Loucy (cell line): ENCODE results near the gene SLC15A3.
A peak's percentile ranks its signal among the peaks of the same experiment; 100 is the strongest.
"Not testable (repeated sequence)": the region's sequence is repeated elsewhere in the genome, so short reads cannot be mapped to it uniquely, and the experiment has no call there.

ENCODE experiments used
- H2AFZ ChIP-seq: fragments of 200-600 bp; sonication (generic); 2 replicates; pipeline ENCODE4 v1.6.0; 2016; ENCODE audit warnings: antibody characterized with exemption, mild to moderate bottlenecking, low read length, moderate library complexity
- H3F3A ChIP-seq: fragments of 200-600 bp; 2 replicates; pipeline ENCODE4 v1.6.0; 2016; ENCODE audit warnings: antibody characterized with exemption, low read depth, mild to moderate bottlenecking
- H3K27me3 ChIP-seq: fragments of 200-600 bp; sonication (generic); 2 replicates; pipeline ENCODE4 v1.6.1; 2014; ENCODE audit warnings: low read length, mild to moderate bottlenecking; ENCODE audit not compliant: insufficient read depth, poor library complexity, severe bottlenecking
- H3K36me3 ChIP-seq: fragments of 200-600 bp; sonication (generic); 2 replicates; pipeline ENCODE4 v1.6.1; 2016; ENCODE audit warnings: low read length; ENCODE audit not compliant: insufficient read depth
- H3K4me1 ChIP-seq: fragments of 200-600 bp; sonication (generic); 2 replicates; pipeline ENCODE4 v1.5.1; 2014; ENCODE audit warnings: low read length, mild to moderate bottlenecking; ENCODE audit not compliant: insufficient read depth, poor library complexity, severe bottlenecking
- H3K4me2 ChIP-seq: fragments of 200-600 bp; sonication (generic); 2 replicates; pipeline ENCODE4 v1.6.0; 2014; ENCODE audit warnings: antibody characterized with exemption, low read length, low read depth, mild to moderate bottlenecking; ENCODE audit not compliant: poor library complexity, severe bottlenecking
- H3K4me3 ChIP-seq: fragments of 200-600 bp; sonication (generic); 2 replicates; pipeline ENCODE4 v1.5.1; 2014; ENCODE audit warnings: low read length, mild to moderate bottlenecking, mixed read lengths; ENCODE audit not compliant: poor library complexity, severe bottlenecking
- H3K79me2 ChIP-seq: fragments of 200-600 bp; sonication (generic); 2 replicates; pipeline ENCODE4 v1.6.1; 2014; ENCODE audit warnings: low read length; ENCODE audit not compliant: insufficient read depth
- H3K9ac ChIP-seq: fragments of 200-600 bp; sonication (generic); 2 replicates; pipeline ENCODE4 v1.6.0; 2014; ENCODE audit warnings: mild to moderate bottlenecking, low read depth, low read length, moderate library complexity; ENCODE audit not compliant: poor library complexity, severe bottlenecking
- H3K9me2 ChIP-seq: fragments of 200-600 bp; sonication (generic); replicated peaks from 2 replicates; pipeline ENCODE4 v1.6.1; 2016; ENCODE audit warnings: low read depth, low read length, mixed read lengths
- H3K9me3 ChIP-seq: fragments of 200-600 bp; sonication (generic); 2 replicates; pipeline ENCODE4 v1.6.1; 2014; ENCODE audit warnings: mild to moderate bottlenecking, antibody characterized with exemption, low read length, low read depth; ENCODE audit not compliant: insufficient read depth
- H4K20me1 ChIP-seq: fragments of 200-600 bp; sonication (generic); 2 replicates; pipeline ENCODE4 v1.6.0; 2014; ENCODE audit warnings: antibody characterized with exemption, low read length, mild to moderate bottlenecking; ENCODE audit not compliant: insufficient read depth, poor library complexity, severe bottlenecking
- CTCF ChIP-seq: fragments of 200-600 bp; sonication (generic); conservative IDR thresholded peaks from 2 replicates; pipeline ENCODE4 v1.5.1; 2014; ENCODE audit warnings: mild to moderate bottlenecking, antibody characterized with exemption, low read length
- EZH2phosphoT487 ChIP-seq: fragments of 200-600 bp; IDR thresholded peaks from 2 replicates; pipeline ENCODE4 v1.6.1; 2018; ENCODE audit warnings: antibody characterized with exemption, mild to moderate bottlenecking, moderate library complexity, borderline replicate concordance

SLC15A3 gene

GRCh38 chr11:60977836-60978235 is 25.9 kb upstream of the SLC15A3 start:
- Histone ChIP-seq H3K4me2 (peak overlapping the region; percentile 3), H3K9me3 (no peaks in the 10 kb centered on the region), H3K9ac (no peak overlapping the region), H3K9me2 (no peaks in the 10 kb centered on the region), H3K36me3 (no peaks in the 10 kb centered on the region), H3K27me3 (no peaks in the 10 kb centered on the region), H3K79me2 (peaks cover 7% of the 10 kb centered on the region; the same call in 1 of the 2 replicates), H3F3A (no peaks in the 10 kb centered on the region), H3K4me1 (peaks cover 31% of the 10 kb centered on the region), H2AFZ (no peak overlapping the region), H4K20me1 (no peaks in the 10 kb centered on the region), H3K4me3 (no peak overlapping the region)
- no peak for TF ChIP-seq CTCF

- Histone ChIP-seq H3K4me2 (peak overlapping the region; percentile 3), H3K36me3 (no peaks in the 10 kb centered on the region), H3K4me1 (peaks cover 37% of the 10 kb centered on the region), H3K79me2 (peaks cover 13% of the 10 kb centered on the region; the same call in 1 of the 2 replicates), H3K9me2 (no peaks in the 10 kb centered on the region), H3F3A (no peaks in the 10 kb centered on the region), H3K4me3 (no peak overlapping the region), H3K27me3 (no peaks in the 10 kb centered on the region), H3K9ac (no peak overlapping the region), H2AFZ (no peak overlapping the region), H3K9me3 (no peaks in the 10 kb centered on the region), H4K20me1 (no peaks in the 10 kb centered on the region)
- TF ChIP-seq EZH2phosphoT487, result no peak
- TF ChIP-seq CTCF, result no peak
Observed at GRCh38 chr11:60977224-60977623, 25.2 kb upstream of the SLC15A3 start.

- peaks cover 55% of the 10 kb centered on the region for H3K4me1 ChIP-seq
- TF ChIP-seq CTCF (no peak), EZH2phosphoT487 (no peak)
- H3F3A ChIP-seq, result no peaks in the 10 kb centered on the region
- peaks cover 18% of the 10 kb centered on the region; the same call in 1 of the 2 replicates for H3K79me2 ChIP-seq
- H3K4me3 ChIP-seq, result no peak overlapping the region
- peak overlapping the region; percentile 97 for H3K4me2 ChIP-seq
- no peak overlapping the region for H2AFZ ChIP-seq
- H3K9ac ChIP-seq, result peak overlapping the region; percentile 82
- H3K36me3 ChIP-seq, result no peaks in the 10 kb centered on the region
- no peaks in the 10 kb centered on the region for H3K9me2 ChIP-seq
- no peaks in the 10 kb centered on the region for H4K20me1 ChIP-seq
- no peaks in the 10 kb centered on the region for H3K27me3 ChIP-seq
- H3K9me3 ChIP-seq, result no peaks in the 10 kb centered on the region
Observed at GRCh38 chr11:60974726-60975125, 22.8 kb upstream of the SLC15A3 start.

GRCh38 chr11:60974316-60974715 is 22.3 kb upstream of the SLC15A3 start:
- not testable (repeated sequence) for H3K9me3 ChIP-seq
- H3K4me3 ChIP-seq, result peak overlapping the region; percentile 76

More at GRCh38 chr11:60974316-60974715, 22.3 kb upstream of the SLC15A3 start:
- H2AFZ ChIP-seq, H3K9me2 ChIP-seq, H3K27me3 ChIP-seq, H3K36me3 ChIP-seq, H3F3A ChIP-seq, H4K20me1 ChIP-seq: not testable (repeated sequence)
- peak overlapping the region; percentile 82 for H3K9ac ChIP-seq
- H3K4me1 ChIP-seq, result peaks cover 55% of the 10 kb centered on the region
- H3K4me2 ChIP-seq, result peak overlapping the region; percentile 97
- peaks cover 18% of the 10 kb centered on the region; the same call in 1 of the 2 replicates for H3K79me2 ChIP-seq
